K562 (cell line): ENCODE results near the gene NYAP1. TPM values are rescaled to one million over a fixed set of nuclear protein-coding genes. Genes with fewer than 3 reads are reported as not detected.

Source experiments
- CAMTA2 ChIP-seq: fragments of 250-450 bp; sonication (Bioruptor Pico); conservative IDR thresholded peaks from 2 replicates; pipeline ENCODE4 v1.5.1; 2022
- CHAMP1 ChIP-seq: fragments of 450-650 bp; IDR thresholded peaks from 2 replicates; pipeline ENCODE4 v1.6.1; 2016; ENCODE audit warnings: mild to moderate bottlenecking
- CREB3 ChIP-seq: fragments of 450-650 bp; conservative IDR thresholded peaks from 2 replicates; pipeline ENCODE4 v1.6.1; 2016; ENCODE audit warnings: missing genetic modification characterization, low read depth, mild to moderate bottlenecking, missing compliant biosample characterization, moderate library complexity
- EHMT2 ChIP-seq: fragments of 450-650 bp; IDR thresholded peaks from 2 replicates; pipeline ENCODE4 v1.6.1; 2018; ENCODE audit warnings: antibody characterized with exemption
- ERF ChIP-seq: fragments of 450-650 bp; formaldehyde crosslinking; IDR thresholded peaks from 2 replicates; pipeline ENCODE4 v1.4.0; 2020; ENCODE audit warnings: mild to moderate bottlenecking, mixed read lengths
- HBP1 ChIP-seq: fragments of 450-650 bp; formaldehyde crosslinking; IDR thresholded peaks from 2 replicates; pipeline ENCODE4 v1.4.0; 2022; ENCODE audit warnings: missing genetic modification characterization
- LEF1 ChIP-seq: fragments of 450-650 bp; IDR thresholded peaks from 2 replicates; pipeline ENCODE4 v1.6.1; 2016; ENCODE audit warnings: mild to moderate bottlenecking
- NFIX ChIP-seq: fragments of 250-450 bp; sonication (Bioruptor Pico); IDR thresholded peaks from 2 replicates; pipeline ENCODE4 v1.4.0; 2020; ENCODE audit warnings: low read depth, mild to moderate bottlenecking, moderate library complexity
- PHF8 ChIP-seq: fragments of 200-600 bp; sonication (generic); IDR thresholded peaks from 2 replicates; pipeline ENCODE4 v1.6.1; 2012; ENCODE audit warnings: mixed run types, mild to moderate bottlenecking, inconsistent platforms, low read length, moderate library complexity, borderline replicate concordance
- PHTF2 ChIP-seq: fragments of 250-450 bp; sonication (Bioruptor Pico); IDR thresholded peaks from 2 replicates; pipeline ENCODE4 v1.5.0; 2021; ENCODE audit warnings: mild to moderate bottlenecking
- PPARD ChIP-seq: fragments of 250-450 bp; sonication (Bioruptor Pico); IDR thresholded peaks from 2 replicates; pipeline ENCODE4 v1.8.0; 2022; ENCODE audit warnings: inconsistent platforms, mild to moderate bottlenecking, moderate library complexity
- PTTG1 ChIP-seq: fragments of 450-650 bp; IDR thresholded peaks from 2 replicates; pipeline ENCODE4 v1.6.1; 2016; ENCODE audit warnings: low read depth, mild to moderate bottlenecking, missing genetic modification characterization, missing compliant biosample characterization
- RCOR1 ChIP-seq, 2 experiments: IDR thresholded peaks; 2 replicates each; pipeline ENCODE4 v1.6.1; 2012; ENCODE audit warnings: low read depth in 2 of 2, low read length in 2 of 2, borderline replicate concordance in 1 of 2, improper control_type of control experiment in 1 of 2
- RERE ChIP-seq: sonication (generic); formaldehyde crosslinking; IDR thresholded peaks from 2 replicates; pipeline ENCODE4 v1.8.0; 2023; ENCODE audit warnings: missing genetic modification reagents, mild to moderate bottlenecking, borderline replicate concordance
- TAF7 ChIP-seq: fragments of 450-650 bp; IDR thresholded peaks from 2 replicates; pipeline ENCODE4 v1.6.1; 2016; ENCODE audit warnings: missing genetic modification characterization, missing compliant biosample characterization
- ZNF197 ChIP-seq: fragments of 200-800 bp; sonication (Bioruptor generic); IDR thresholded peaks from 2 replicates; pipeline ENCODE4 v1.6.1; 2016; ENCODE audit warnings: low read depth, missing genetic modification characterization, missing compliant biosample characterization
- polyA plus RNA-seq, 8 experiments: library from polyadenylated mRNA; depleted of rRNA in 4 of 8; stranded (reverse) in 5 of 8; unstranded in 3 of 8; fragments of >200 nt; fragmentation: Nextera tagmentation in 2 of 8; fragmentation: Illumina TruSeq in 1 of 8; extraction: Ambion mirVana in 2 of 8; extraction: Trizol in 1 of 8; gene quantifications; 2 replicates each; pipeline versions ENCODE4 v1.2.1 to v1.2.3, GENCODE V29; 2011 to 2014; ENCODE audit warnings: inconsistent platforms in 1 of 8, missing spikeins in 1 of 8
- total RNA-seq, 7 experiments: library from RNA; depleted of rRNA in 6 of 7; stranded (reverse); fragments of >200 nt in 6 of 7; fragmentation: Illumina TruSeq in 2 of 7; extraction: Trizol in 2 of 7; gene quantifications; 2 replicates each; pipeline versions ENCODE4 v1.2.1 to v1.2.3, GENCODE V29; 2011 to 2021; ENCODE audit warnings: low replicate concordance in 1 of 7

The NYAP1 gene
- total and polyA plus RNA-seq, 9 of the 15 experiments (the other 6 are each of a cell fraction or from before 2014, with no cell fraction given), result 0.11 to 0.88 (median 0.22) TPM; not detected in 2

- TF ChIP-seq CHAMP1, result no peak
- no peak for TF ChIP-seq RCOR1 (IDR thresholded peaks at IDR 0.05; ENCODE audit: borderline replicate concordance in 1 of 2, low read depth in 2 of 2, low read length in 2 of 2)
- TF ChIP-seq HBP1 (CRISPR knock-in tag), result peak; percentile 6; the same call in 1 of the 2 replicates
- TF ChIP-seq LEF1, result no peak
- TF ChIP-seq TAF7, result no peak
- TF ChIP-seq RERE, result peak; percentile 6; the same call in 1 of the 2 replicates
- TF ChIP-seq PHF8, result peak; percentile 3; the same call in 1 of the 2 replicates
- TF ChIP-seq PPARD, result no peak
- TF ChIP-seq NFIX, result no peak
- 0 out of 2 replicates have a peak, but pooled peaks have one; percentile 65 for TF ChIP-seq CAMTA2 (CRISPR knock-in tag)
- peak; percentile 5; the same call in 1 of the 2 replicates for TF ChIP-seq ERF
- no peak for TF ChIP-seq PTTG1 (tag)
- TF ChIP-seq PHTF2, result no peak
- no peak for TF ChIP-seq CREB3 (tag)
- TF ChIP-seq EHMT2, result no peak
- TF ChIP-seq ZNF197 (CRISPR knock-in tag), result no peak
Observed at GRCh38 chr7:100435401-100436304, 48.1 kb upstream of the NYAP1 start (continued).
